A549 (cell line): ENCODE data around the gene PPM1L. TPM values are rescaled to one million over a fixed set of nuclear protein-coding genes. Genes with fewer than 3 reads are reported as not detected.

Experiments used
- ATAC-seq, 2 experiments: fragments of 200-7000 bp in 1 of 2; fragments of >200 bp in 1 of 2; cut with Nextera tagmentation in 1 of 2; cut with Tn5 transposase in 1 of 2; 3 replicates each; pipeline versions ENCODE4 v1.8.0 to v1.9.1; 2018 to 2020; ENCODE audit warnings: mild to moderate bottlenecking in 1 of 2, moderate library complexity in 1 of 2
- CTCF ChIA-PET: fragments of 300-600 bp; sonication (Branson Sonifier 250); formaldehyde crosslinking; extraction: SDS; loops from one replicate; lab custom pipeline; 2021; ENCODE audit warnings: antibody characterized with exemption, inconsistent platforms; lab: Yijun Ruan, JAX
- POLR2A ChIA-PET: fragments of 350-600 bp; formaldehyde crosslinking; extraction: SDS; loops from one replicate; lab custom pipeline; 2021; ENCODE audit warnings: antibody characterized with exemption, inconsistent platforms; lab: Yijun Ruan, JAX
- DNase-seq, 2 experiments: peaks; one replicate each; pipeline versions ENCODE4 v3.0.0 to v3.0.0-alpha.2; 2011 to 2016; ENCODE audit warnings: low read depth in 1 of 2, low spot score in 1 of 2
- FAIRE-seq: peaks from 2 replicates; lab custom pipeline; 2011; peaks lifted over from hg19 to GRCh38; lab: Jason Lieb, UNC
- H3K27ac ChIP-seq, 2 experiments: fragments of >200 bp; sonication (Bioruptor Twin); formaldehyde crosslinking; 3 replicates each; pipeline ENCODE4 v1.5.1; 2016 to 2017
- H3K4me1 ChIP-seq: fragments of >200 bp; sonication (Bioruptor Twin); formaldehyde crosslinking; 3 replicates; pipeline ENCODE4 v1.6.1; 2016
- H3K4me2 ChIP-seq: fragments of >200 bp; sonication (Bioruptor Twin); formaldehyde crosslinking; 3 replicates; pipeline ENCODE4 v1.6.1; 2016
- H3K4me3 ChIP-seq: fragments of >200 bp; sonication (Bioruptor Twin); formaldehyde crosslinking; 3 replicates; pipeline ENCODE4 v1.5.1; 2016
- H3K9me3 ChIP-seq: fragments of >200 bp; sonication (Bioruptor Twin); formaldehyde crosslinking; 3 replicates; pipeline ENCODE4 v1.6.1; 2016
- BCL3 ChIP-seq: fragments of >200 bp; sonication (Bioruptor Twin); formaldehyde crosslinking; IDR thresholded peaks from 3 replicates; pipeline ENCODE4 v1.6.1; 2016
- CBX2 ChIP-seq: fragments of 200-600 bp; sonication (generic); IDR thresholded peaks from 2 replicates; pipeline ENCODE4 v1.6.1; 2016; ENCODE audit warnings: low read depth, mild to moderate bottlenecking, borderline replicate concordance
- CBX8 ChIP-seq: fragments of 200-600 bp; sonication (generic); IDR thresholded peaks from 2 replicates; pipeline ENCODE4 v1.6.1; 2016
- CEBPB ChIP-seq, 2 experiments: fragments of >200 bp in 1 of 2; sonication (Bioruptor Twin) in 1 of 2; formaldehyde crosslinking in 1 of 2; IDR thresholded peaks; 2 replicates each; pipeline ENCODE4 v1.6.1; 2012 to 2016
- CHD2 ChIP-seq: fragments of 150-350 bp; IDR thresholded peaks from 2 replicates; pipeline ENCODE4 v1.6.1; 2014; ENCODE audit warnings: low read length; ENCODE audit not compliant: partially characterized antibody
- CHD4 ChIP-seq: fragments of 200-600 bp; sonication (generic); IDR thresholded peaks from 2 replicates; pipeline ENCODE4 v1.6.1; 2016; ENCODE audit warnings: antibody characterized with exemption, mild to moderate bottlenecking, borderline replicate concordance
- ELK1 ChIP-seq: fragments of 150-350 bp; IDR thresholded peaks from 2 replicates; pipeline ENCODE4 v1.6.1; 2014; ENCODE audit warnings: low read depth, mild to moderate bottlenecking, low read length
- FOSB ChIP-seq: fragments of 250-450 bp; sonication (Bioruptor Pico); IDR thresholded peaks from 2 replicates; pipeline ENCODE4 v1.5.0; 2020; ENCODE audit warnings: mild to moderate bottlenecking, moderate library complexity
- FOSL2 ChIP-seq, 2 experiments: fragments of 450-650 bp in 1 of 2; fragments of >200 bp in 1 of 2; sonication (Bioruptor Twin) in 1 of 2; formaldehyde crosslinking; IDR thresholded peaks; 2 replicates each; pipeline versions ENCODE4 v1.5.0 to v1.6.1; 2016 to 2020; ENCODE audit warnings: mild to moderate bottlenecking in 1 of 2, moderate library complexity in 1 of 2
- HEYL ChIP-seq: fragments of 250-450 bp; sonication (Bioruptor Pico); IDR thresholded peaks from 2 replicates; pipeline ENCODE4 v1.8.0; 2021; ENCODE audit warnings: mild to moderate bottlenecking, moderate library complexity
- HOXA7 ChIP-seq: fragments of 250-450 bp; sonication (Bioruptor Pico); IDR thresholded peaks from 2 replicates; pipeline ENCODE4 v1.5.0; 2020; ENCODE audit warnings: mild to moderate bottlenecking, moderate library complexity
- HOXB13 ChIP-seq: fragments of 250-450 bp; sonication (Bioruptor Pico); IDR thresholded peaks from 2 replicates; pipeline ENCODE4 v1.5.0; 2020; ENCODE audit warnings: low read depth, mild to moderate bottlenecking, moderate library complexity
- JUN ChIP-seq, 2 experiments: fragments of >200 bp; sonication (Bioruptor Twin); formaldehyde crosslinking; IDR thresholded peaks; 2 replicates in 1 of 2; 3 replicates in 1 of 2; pipeline ENCODE4 v1.6.1; 2016 to 2017
- JUNB ChIP-seq: fragments of >200 bp; sonication (Bioruptor Twin); formaldehyde crosslinking; IDR thresholded peaks from 2 replicates; pipeline ENCODE4 v1.6.1; 2016
- KDM1A ChIP-seq: fragments of 200-600 bp; sonication (generic); IDR thresholded peaks from 2 replicates; pipeline ENCODE4 v1.6.1; 2016; ENCODE audit warnings: low read depth, mild to moderate bottlenecking
- MYC ChIP-seq: IDR thresholded peaks from 2 replicates; pipeline ENCODE4 v1.6.1; 2012; ENCODE audit warnings: mild to moderate bottlenecking, inconsistent platforms, low read length, improper control_type of control experiment, borderline replicate concordance
- NPAS2 ChIP-seq: fragments of 250-450 bp; sonication (Bioruptor Pico); IDR thresholded peaks from 2 replicates; pipeline ENCODE4 v1.8.0; 2022; ENCODE audit warnings: mild to moderate bottlenecking, moderate library complexity, borderline replicate concordance
- PBX3 ChIP-seq: IDR thresholded peaks from 2 replicates; pipeline ENCODE4 v1.6.1; 2012
- POLR2A ChIP-seq: IDR thresholded peaks from 2 replicates; pipeline ENCODE4 v1.6.1; 2012; ENCODE audit warnings: mild to moderate bottlenecking, low read length
- REST ChIP-seq: fragments of 200-600 bp; sonication (generic); IDR thresholded peaks from 2 replicates; pipeline ENCODE4 v1.6.1; 2016; ENCODE audit warnings: antibody characterized with exemption, mild to moderate bottlenecking, moderate library complexity
- RFX5 ChIP-seq: fragments of 450-650 bp; IDR thresholded peaks from 2 replicates; pipeline ENCODE4 v1.7.1; 2014; ENCODE audit warnings: antibody characterized with exemption, mild to moderate bottlenecking, moderate library complexity
- RNF2 ChIP-seq: fragments of 200-600 bp; sonication (generic); IDR thresholded peaks from 2 replicates; pipeline ENCODE4 v1.6.1; 2016; ENCODE audit warnings: low read depth, mild to moderate bottlenecking, antibody characterized with exemption, moderate library complexity, borderline replicate concordance
- SREBF2 ChIP-seq: fragments of 450-650 bp; IDR thresholded peaks from 2 replicates; pipeline ENCODE4 v1.6.1; 2014; ENCODE audit warnings: mild to moderate bottlenecking, moderate library complexity
- TP53 ChIP-seq: fragments of 250-450 bp; sonication (Bioruptor Pico); IDR thresholded peaks from 2 replicates; pipeline ENCODE4 v1.5.0; 2021; ENCODE audit warnings: mild to moderate bottlenecking, moderate library complexity
- ZNF302 ChIP-seq: fragments of 250-450 bp; sonication (Bioruptor Pico); IDR thresholded peaks from 2 replicates; pipeline ENCODE4 v1.9.0; 2021; ENCODE audit warnings: inconsistent platforms, mild to moderate bottlenecking, moderate library complexity
- WGBS: methylation state at CpG from one replicate; pipeline ENCODE4 v1.1.6; 2017; ENCODE audit errors: missing lambda C conversion rate; 5-methylcytosine and 5-hydroxymethylcytosine counted together
- polyA plus RNA-seq, 4 experiments: library from polyadenylated mRNA; depleted of rRNA in 3 of 4; stranded (reverse); fragments of >200 nt; fragmentation: RNase III in 1 of 4; extraction: RNeasy Plus Mini Kit Qiagen cat#74134 plus additional on column Dnase treatment in 1 of 4; gene quantifications; 2 replicates in 3 of 4; 3 replicates in 1 of 4; pipeline ENCODE4 v1.2.3, GENCODE V29; 2011 to 2017

Gene PPM1L
- polyA plus RNA-seq, 2 of the 4 experiments (the other 2 are of a cell fraction) = 0.27 to 0.45 TPM

- H3K27ac ChIP-seq = no peak overlapping the region
- CTCF ChIA-PET = no interaction called here
- ATAC-seq (no peak), FAIRE-seq (no peak), DNase-seq (no peak)
- H3K4me3 ChIP-seq = no peak overlapping the region
- H3K4me1 ChIP-seq = no peaks in the 10 kb centered on the region
- POLR2A ChIA-PET = no interaction called here
- H3K9me3 ChIP-seq = no peaks in the 10 kb centered on the region
- WGBS = 58% methylated on average over 2 of the region's 2 CpGs
- no peak overlapping the region for H3K4me2 ChIP-seq
- TF ChIP-seq JUN (IDR thresholded peaks at IDR 0.05) = no peak
- no peak for TF ChIP-seq RFX5
- no peak for TF ChIP-seq ELK1
- no peak for TF ChIP-seq RNF2
- TF ChIP-seq CHD4 = no peak
- TF ChIP-seq CBX2 = no peak
- TF ChIP-seq KDM1A = no peak
- no peak for TF ChIP-seq FOSB (CRISPR knock-in tag)
- no peak for TF ChIP-seq SREBF2
- TF ChIP-seq NPAS2 (CRISPR knock-in tag) = no peak
- TF ChIP-seq TP53 (CRISPR knock-in tag) = no peak
- no peak for TF ChIP-seq CHD2
- no peak for TF ChIP-seq REST
- TF ChIP-seq CBX8 = no peak
- TF ChIP-seq PBX3 = no peak
- no peak for TF ChIP-seq JUNB
- no peak for TF ChIP-seq ZNF302 (CRISPR knock-in tag)
- no peak for TF ChIP-seq FOSL2 (IDR thresholded peaks at IDR 0.05)
- TF ChIP-seq FOSL2 (CRISPR knock-in tag; IDR thresholded peaks at IDR 0.05) = no peak
Measured at GRCh38 chr3:160973067-160973809, 217.2 kb downstream of the PPM1L start.

GRCh38 chr3:160977773-160978172 is 221.7 kb downstream of the PPM1L start:
- H3K4me2 ChIP-seq = no peak overlapping the region
- H3K4me3 ChIP-seq = no peak overlapping the region
- ATAC-seq (no peak), DNase-seq (no peak), FAIRE-seq (no peak)
- ChIA-PET CTCF (no interaction called here), POLR2A (no interaction called here)
- no peaks in the 10 kb centered on the region for H3K4me1 ChIP-seq
- no peaks in the 10 kb centered on the region for H3K9me3 ChIP-seq
- no peak overlapping the region for H3K27ac ChIP-seq
- TF ChIP-seq HOXA7 = no peak
- no peak for TF ChIP-seq HEYL (CRISPR knock-in tag)
- TF ChIP-seq REST = no peak
- no peak for TF ChIP-seq POLR2A
- TF ChIP-seq BCL3 = no peak
- TF ChIP-seq TP53 (CRISPR knock-in tag) = no peak
- TF ChIP-seq HOXB13 (CRISPR knock-in tag) = no peak
- no peak for TF ChIP-seq CEBPB (IDR thresholded peaks at IDR 0.05)
- TF ChIP-seq ELK1 = no peak
- TF ChIP-seq MYC = no peak
